H9 (cell line): ENCODE data around the gene HTR7. TPM values are rescaled to one million over a fixed set of nuclear protein-coding genes. Genes with fewer than 3 reads are reported as not detected.

ENCODE experiments used
- DNase-seq: peaks from one replicate; pipeline ENCODE4 v3.0.0-alpha.2; 2017
- H2AFZ ChIP-seq: one replicate; pipeline ENCODE4 v1.6.1; 2013; ENCODE audit warnings: mild to moderate bottlenecking, low read length, control low read depth, moderate library complexity
- H2AK5ac ChIP-seq: 2 replicates; pipeline ENCODE4 v1.6.1; 2013; ENCODE audit warnings: low read length, control low read depth, mixed read lengths; ENCODE audit not compliant: insufficient read length
- H2BK120ac ChIP-seq: one replicate; pipeline ENCODE4 v1.6.1; 2013; ENCODE audit warnings: low read depth, mild to moderate bottlenecking, low read length, control low read depth, inconsistent platforms; ENCODE audit not compliant: poor library complexity, severe bottlenecking
- H2BK12ac ChIP-seq: 2 replicates; pipeline ENCODE4 v1.6.1; 2013; ENCODE audit warnings: low read length, control low read depth, mixed read lengths, low read depth; ENCODE audit not compliant: insufficient read length
- H2BK15ac ChIP-seq: 2 replicates; pipeline ENCODE4 v1.6.1; 2013; ENCODE audit warnings: low read depth, low read length, control low read depth
- H2BK20ac ChIP-seq: one replicate; pipeline ENCODE4 v1.6.1; 2013; ENCODE audit warnings: low read depth, mild to moderate bottlenecking, low read length, control low read depth, inconsistent platforms; ENCODE audit not compliant: poor library complexity, severe bottlenecking
- H2BK5ac ChIP-seq: 2 replicates; pipeline ENCODE4 v1.6.1; 2013; ENCODE audit warnings: low read length, control low read depth, mixed read lengths; ENCODE audit not compliant: insufficient read length
- H3K14ac ChIP-seq: 2 replicates; pipeline ENCODE4 v1.6.1; 2013; ENCODE audit warnings: low read length, control low read depth; ENCODE audit not compliant: insufficient read depth
- H3K18ac ChIP-seq: 2 replicates; pipeline ENCODE4 v1.6.1; 2013; ENCODE audit warnings: low read depth, mild to moderate bottlenecking, mixed read lengths, low read length, control low read depth; ENCODE audit not compliant: insufficient read length
- H3K23ac ChIP-seq: 2 replicates; pipeline ENCODE4 v1.6.1; 2013; ENCODE audit warnings: low read length, control low read depth, mixed read lengths, low read depth; ENCODE audit not compliant: insufficient read length
- H3K23me2 ChIP-seq: 2 replicates; pipeline ENCODE4 v1.6.1; 2013; ENCODE audit warnings: low read depth, mild to moderate bottlenecking, mixed read lengths, low read length, control low read depth; ENCODE audit not compliant: insufficient read length, poor library complexity, severe bottlenecking
- H3K27ac ChIP-seq: 2 replicates; pipeline ENCODE4 v1.5.1; 2013; ENCODE audit warnings: low read length, control low read depth, mixed read lengths, low read depth; ENCODE audit not compliant: insufficient read length
- H3K27me3 ChIP-seq: 2 replicates; pipeline ENCODE4 v1.6.1; 2013; ENCODE audit warnings: low read length, control low read depth, inconsistent platforms; ENCODE audit not compliant: insufficient read depth
- H3K4ac ChIP-seq: 2 replicates; pipeline ENCODE4 v1.6.1; 2013; ENCODE audit warnings: low read depth, mild to moderate bottlenecking, control low read depth, inconsistent platforms, low read length, moderate library complexity
- H3K4me1 ChIP-seq: 2 replicates; pipeline ENCODE4 v1.6.1; 2013; ENCODE audit warnings: low read length, control low read depth, inconsistent platforms; ENCODE audit not compliant: insufficient read depth
- H3K4me2 ChIP-seq: 2 replicates; pipeline ENCODE4 v1.6.1; 2013; ENCODE audit warnings: low read length, control low read depth, mixed read lengths; ENCODE audit not compliant: insufficient read length, insufficient read depth
- H3K56ac ChIP-seq: 2 replicates; pipeline ENCODE4 v1.6.1; 2013; ENCODE audit warnings: low read depth, mild to moderate bottlenecking, mixed read lengths, low read length, control low read depth; ENCODE audit not compliant: insufficient read length
- H3K79me1 ChIP-seq: 2 replicates; pipeline ENCODE4 v1.6.1; 2013; ENCODE audit warnings: low read depth, mild to moderate bottlenecking, moderate library complexity, low read length, control low read depth, inconsistent platforms; ENCODE audit not compliant: insufficient read depth, poor library complexity, severe bottlenecking
- H3K79me2 ChIP-seq: 2 replicates; pipeline ENCODE4 v1.6.1; 2013; ENCODE audit warnings: low read length, control low read depth, inconsistent platforms; ENCODE audit not compliant: insufficient read depth
- H3K9ac ChIP-seq: 2 replicates; pipeline ENCODE4 v1.6.1; 2013; ENCODE audit warnings: low read length, control low read depth, mixed read lengths; ENCODE audit not compliant: insufficient read length; ENCODE audit errors: extremely low read depth
- H3K9me3 ChIP-seq: one replicate; pipeline ENCODE4 v1.6.1; 2013; ENCODE audit warnings: low read depth, low read length, inconsistent platforms; ENCODE audit not compliant: control insufficient read depth
- H3T11ph ChIP-seq: one replicate; pipeline ENCODE4 v1.6.1; 2013; ENCODE audit warnings: mild to moderate bottlenecking, low read length, control low read depth, inconsistent platforms
- H4K20me1 ChIP-seq: one replicate; pipeline ENCODE4 v1.6.1; 2013; ENCODE audit not compliant: control insufficient read depth, insufficient read length, insufficient read depth
- H4K5ac ChIP-seq: 2 replicates; pipeline ENCODE4 v1.6.1; 2013; ENCODE audit warnings: low read depth, mild to moderate bottlenecking, mixed read lengths, low read length, control low read depth; ENCODE audit not compliant: insufficient read length
- H4K8ac ChIP-seq: replicated peaks from 2 replicates; pipeline ENCODE4 v1.6.1; 2013; ENCODE audit warnings: low read length, control low read depth, mixed read lengths, low read depth; ENCODE audit not compliant: insufficient read length
- H4K91ac ChIP-seq: 2 replicates; pipeline ENCODE4 v1.6.1; 2013; ENCODE audit warnings: low read depth, mild to moderate bottlenecking, moderate library complexity, mixed read lengths, low read length, control low read depth; ENCODE audit not compliant: insufficient read length
- H3K27ac Mint-ChIP-seq, 3 experiments: 2 replicates in 2 of 3; 3 replicates in 1 of 3; pipeline ENCODE4 v1.8.0; 2020 to 2021; ENCODE audit warnings: mixed read lengths in 3 of 3, mild to moderate bottlenecking in 1 of 3, moderate library complexity in 1 of 3
- H3K27me3 Mint-ChIP-seq: 2 replicates; pipeline ENCODE4 v1.8.0; 2021; ENCODE audit warnings: low read depth, mild to moderate bottlenecking, moderate library complexity, mixed read lengths
- H3K36me3 Mint-ChIP-seq, 3 experiments: 2 replicates in 2 of 3; 3 replicates in 1 of 3; pipeline ENCODE4 v1.8.0; 2020 to 2021; ENCODE audit warnings: low read depth in 3 of 3, mixed read lengths in 3 of 3; ENCODE audit not compliant: insufficient read depth in 1 of 3
- H3K4me1 Mint-ChIP-seq, 2 experiments: 2 replicates each; pipeline ENCODE4 v1.8.0; 2020; ENCODE audit warnings: mixed read lengths in 2 of 2
- H3K4me3 Mint-ChIP-seq, 2 experiments: 2 replicates in 1 of 2; 3 replicates in 1 of 2; pipeline ENCODE4 v1.8.0; 2020 to 2021; ENCODE audit warnings: mild to moderate bottlenecking in 2 of 2, mixed read lengths in 2 of 2, moderate library complexity in 1 of 2
- H3K9me3 Mint-ChIP-seq, 2 experiments: 2 replicates in 1 of 2; 3 replicates in 1 of 2; pipeline ENCODE4 v1.8.0; 2020; ENCODE audit warnings: mild to moderate bottlenecking in 2 of 2, mixed read lengths in 2 of 2, moderate library complexity in 1 of 2
- WGBS: extraction: QIAGEN DNeasy Blood & Tissue Kit; methylation state at CpG from one replicate; pipeline ENCODE4 v1.1.7; 2013; ENCODE audit warnings: missing lambda C conversion rate, low lambda C conversion rate, mixed read lengths; ENCODE audit not compliant: insufficient read length; ENCODE audit errors: extremely low coverage; 5-methylcytosine and 5-hydroxymethylcytosine counted together
- total RNA-seq: library from RNA; stranded (reverse); gene quantifications from 2 replicates; pipeline ENCODE4 v1.2.1, GENCODE V29; 2021
- TF ChIP-seq, protein P1 (sequence below): fragments of 200-600 bp; sonication (generic); conservative IDR thresholded peaks from 3 replicates; pipeline ENCODE4 v1.8.0; 2021; ENCODE audit warnings: antibody characterized with exemption, mild to moderate bottlenecking

The HTR7 gene
- total RNA-seq, 1 experiment from 2014 or later, result 21.3 TPM

DNA sequence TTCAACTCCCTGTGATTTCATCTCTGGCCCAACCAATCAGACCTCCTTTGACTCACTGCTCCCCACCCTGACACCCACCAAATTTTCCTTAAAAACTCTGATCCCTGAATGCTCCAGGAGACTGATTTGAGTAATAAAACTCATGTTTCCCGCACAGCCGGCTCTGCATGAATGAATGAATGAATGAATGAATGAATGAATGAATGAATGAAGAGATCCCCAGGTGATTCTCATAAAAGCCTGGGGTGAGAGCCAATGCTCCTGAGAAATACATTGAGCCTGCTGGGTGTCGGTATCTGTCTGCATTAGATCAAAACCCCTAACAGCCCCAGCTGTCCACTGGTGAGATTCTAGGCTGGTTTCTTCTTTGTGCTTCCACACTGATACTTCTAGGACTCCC, 58.7 kb downstream of the HTR7 start:
- H2BK20ac ChIP-seq, result no peak overlapping the region

More for the DNA sequence above, 58.7 kb downstream of the HTR7 start:
- WGBS, result no CpG with 5 or more reads among the region's 3 CpGs
- Histone ChIP-seq H3K4ac (no peak overlapping the region), H4K20me1 (no peaks in the 10 kb centered on the region), H2AK5ac (no peak overlapping the region), H3K9me3 (peaks cover 10% of the 10 kb centered on the region), H3K79me2 (0 out of 2 replicates have a peak, but pooled peaks cover 2% of the 10 kb centered on the region), H3K9ac (no peak overlapping the region), H3K4me1 (peaks cover 3% of the 10 kb centered on the region; the same call in 1 of the 2 replicates), H3K27me3 (no peaks in the 10 kb centered on the region), H4K8ac (no peak overlapping the region), H3K14ac (no peak overlapping the region), H3K23ac (no peak overlapping the region), H2AFZ (no peak overlapping the region), H3K56ac (no peak overlapping the region), H2BK12ac (no peak overlapping the region), H3T11ph (no peak overlapping the region), H2BK120ac (no peak overlapping the region), H2BK5ac (no peak overlapping the region), H3K4me2 (no peak overlapping the region), H3K79me1 (peaks cover 3% of the 10 kb centered on the region), H4K5ac (no peak overlapping the region), H3K18ac (no peak overlapping the region), H3K23me2 (no peaks in the 10 kb centered on the region), H2BK15ac (no peak overlapping the region), H3K27ac (no peak overlapping the region), H4K91ac (no peak overlapping the region)
- DNase-seq, result no peak
- Mint-ChIP-seq H3K4me3 (no peak overlapping the region), H3K9me3 (peaks cover 36 to 55% of the 10 kb centered on the region in 2 experiments), H3K4me1 (peaks cover 15 to 56% of the 10 kb centered on the region in 2 experiments), H3K36me3 (peaks cover 24 to 52% (median 38%) of the 10 kb centered on the region in 3 experiments), H3K27ac (no peak overlapping the region), H3K27me3 (no peaks in the 10 kb centered on the region)
- TF ChIP-seq, protein P1, sequence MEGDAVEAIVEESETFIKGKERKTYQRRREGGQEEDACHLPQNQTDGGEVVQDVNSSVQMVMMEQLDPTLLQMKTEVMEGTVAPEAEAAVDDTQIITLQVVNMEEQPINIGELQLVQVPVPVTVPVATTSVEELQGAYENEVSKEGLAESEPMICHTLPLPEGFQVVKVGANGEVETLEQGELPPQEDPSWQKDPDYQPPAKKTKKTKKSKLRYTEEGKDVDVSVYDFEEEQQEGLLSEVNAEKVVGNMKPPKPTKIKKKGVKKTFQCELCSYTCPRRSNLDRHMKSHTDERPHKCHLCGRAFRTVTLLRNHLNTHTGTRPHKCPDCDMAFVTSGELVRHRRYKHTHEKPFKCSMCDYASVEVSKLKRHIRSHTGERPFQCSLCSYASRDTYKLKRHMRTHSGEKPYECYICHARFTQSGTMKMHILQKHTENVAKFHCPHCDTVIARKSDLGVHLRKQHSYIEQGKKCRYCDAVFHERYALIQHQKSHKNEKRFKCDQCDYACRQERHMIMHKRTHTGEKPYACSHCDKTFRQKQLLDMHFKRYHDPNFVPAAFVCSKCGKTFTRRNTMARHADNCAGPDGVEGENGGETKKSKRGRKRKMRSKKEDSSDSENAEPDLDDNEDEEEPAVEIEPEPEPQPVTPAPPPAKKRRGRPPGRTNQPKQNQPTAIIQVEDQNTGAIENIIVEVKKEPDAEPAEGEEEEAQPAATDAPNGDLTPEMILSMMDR, result no peak
